Psoas muscle (tissue), 8 donors: ENCODE results near the gene OR4K2. TPM values are rescaled to one million over a fixed set of nuclear protein-coding genes. Genes with fewer than 3 reads are reported as not detected.
"Not testable (repeated sequence)": the region's sequence is repeated elsewhere in the genome, so short reads cannot be mapped to it uniquely, and the experiment has no call there.

ENCODE experiments used
- ATAC-seq, 4 donors: fragments of 200-7000 bp; cut with Tn5 transposase; one replicate each; pipeline ENCODE4 v1.9.1; 2020; ENCODE audit warnings: moderate library complexity in 3 of 4, mild to moderate bottlenecking in 2 of 4
- DNase-seq, 2 donors: peaks; one replicate each; pipeline ENCODE4 v3.0.0-alpha.2; 2020
- H3K27ac ChIP-seq: fragments of 200-600 bp; one replicate; pipeline ENCODE4 v1.8.0; 2022
- H3K27me3 ChIP-seq, 3 donors: fragments of 200-600 bp in 1 of 3; one replicate each; pipeline versions ENCODE4 v1.6.1 to v1.8.0; 2013 to 2022; ENCODE audit warnings: low read length in 2 of 3, mild to moderate bottlenecking in 2 of 3, moderate library complexity in 1 of 3; ENCODE audit not compliant: insufficient read depth in 3 of 3
- H3K36me3 ChIP-seq, 2 donors: fragments of 200-600 bp in 1 of 2; one replicate each; pipeline versions ENCODE4 v1.6.1 to v1.8.0; 2013 to 2022; ENCODE audit warnings: low read depth in 1 of 2, mild to moderate bottlenecking in 1 of 2, moderate library complexity in 1 of 2; ENCODE audit not compliant: insufficient read depth in 1 of 2
- H3K4me1 ChIP-seq: fragments of 200-600 bp; one replicate; pipeline ENCODE4 v1.8.0; 2022
- H3K4me3 ChIP-seq: fragments of 200-600 bp; one replicate; pipeline ENCODE4 v1.8.0; 2022; ENCODE audit warnings: mild to moderate bottlenecking
- H3K9me3 ChIP-seq: fragments of 200-600 bp; one replicate; pipeline ENCODE4 v1.8.0; 2022
- CTCF ChIP-seq: fragments of 200-600 bp; IDR thresholded peaks from one replicate; pipeline ENCODE4 v1.8.0; 2022; ENCODE audit warnings: antibody characterized with exemption
- WGBS, 3 donors: extraction: QIAGEN DNeasy Blood & Tissue Kit; methylation state at CpG; one replicate each; pipeline versions ENCODE4 v1.1.6 to v1.1.7; 2013; 5-methylcytosine and 5-hydroxymethylcytosine counted together
- intact Hi-C, 2 donors: fragments of 100-400 bp; cut with DNase I; formaldehyde crosslinking; loops; one replicate each; pipeline versions ENCODE4 v1.11.0 to v1.14.2; 2022
- polyA plus RNA-seq, 3 donors: library from polyadenylated mRNA; stranded (reverse); fragments of 200-250 nt; gene quantifications; one replicate each; pipeline ENCODE4 v1.2.3, GENCODE V29; 2013
- total RNA-seq, 4 donors: library from RNA; stranded (reverse); fragmentation: NEBNext Ultra II Directional in 2 of 4; extraction: Animal tissue kit (Norgen Biotek cat#: 25700) in 2 of 4; gene quantifications; one replicate each; pipeline versions ENCODE4 v1.2.1 to v1.2.4, GENCODE V29; 2021 to 2023
- donor health status: healthy with polysubstance abuse.
- donor health status: DM: no; HTN: no; CAD: no; lungs with moderate emphysema.
- donor health status: Bipolar disorder and iron deficiency.
- donor health status: healthy.
- donor health status: DM: yes; HTN: yes; CAD: no.
- donor health status: DM: no; HTN: no; CAD: no.
- donor health status: DM: no; HTN: no; CAD: no.
- donor health status: DM: yes; HTN: yes; CAD: no.

Gene OR4K2
- total and polyA plus RNA-seq, 7 donors = not detected

GRCh38 chr14:19851365-19851764 is 23.6 kb upstream of the OR4K2 start:
- no peaks in the 10 kb centered on the region for H3K27me3 ChIP-seq
- H3K4me1 ChIP-seq = no peaks in the 10 kb centered on the region
- ATAC-seq (no peak), DNase-seq (no peak)
- no peaks in the 10 kb centered on the region for H3K36me3 ChIP-seq
- peaks cover 9% of the 10 kb centered on the region for H3K9me3 ChIP-seq
- intact Hi-C loops = no loop called here
- H3K27ac ChIP-seq = no peak overlapping the region
- H3K4me3 ChIP-seq = no peak overlapping the region
- no peak for TF ChIP-seq CTCF

- DNase-seq, intact Hi-C loops: not testable (repeated sequence)
- WGBS, 3 donors = 89 to 94% (median 93%) methylated on average over 36 to 39 of the region's 39 CpGs
Observed at GRCh38 chr14:19866061-19866669, 8.8 kb upstream of the OR4K2 start.

GRCh38 chr14:19873178-19873577 is 1.8 kb upstream of the OR4K2 start:
- TF ChIP-seq CTCF = no peak
- Histone ChIP-seq H3K4me1 (no peaks in the 10 kb centered on the region), H3K9me3 (peaks cover 3% of the 10 kb centered on the region), H3K27me3 (no peaks in the 10 kb centered on the region), H3K4me3 (no peak overlapping the region), H3K36me3 (no peaks in the 10 kb centered on the region), H3K27ac (no peak overlapping the region)
- no peak for DNase-seq
- no peak for ATAC-seq
- intact Hi-C loops = no loop called here
- 29 to 31% (median 30%) methylated on average over 6 of the region's 6 CpGs for WGBS, 3 donors

More at GRCh38 chr14:19866061-19866669, 8.8 kb upstream of the OR4K2 start:
- not testable (repeated sequence) for H3K27ac ChIP-seq, H3K36me3 ChIP-seq, H3K27me3 ChIP-seq, H3K9me3 ChIP-seq, H3K4me3 ChIP-seq, H3K4me1 ChIP-seq, ATAC-seq

GRCh38 chr14:19878029-19878642 is 3.2 kb downstream of the OR4K2 start:
- H3K4me1 ChIP-seq = no peaks in the 10 kb centered on the region
- H3K9me3 ChIP-seq = peaks cover 8% of the 10 kb centered on the region
- intact Hi-C loops = no loop called here
- no peak overlapping the region for H3K4me3 ChIP-seq
- DNase-seq (no peak), ATAC-seq (no peak)
- peak; percentile 50 for TF ChIP-seq CTCF
- H3K36me3 ChIP-seq = no peaks in the 10 kb centered on the region
- no peaks in the 10 kb centered on the region for H3K27me3 ChIP-seq
- H3K27ac ChIP-seq = no peak overlapping the region

- ATAC-seq = no peak
Observed at GRCh38 chr14:19895282-19895681, 20.3 kb downstream of the OR4K2 start.

More at GRCh38 chr14:19895282-19895681, 20.3 kb downstream of the OR4K2 start:
- no peaks in the 10 kb centered on the region for H3K4me1 ChIP-seq
- no peaks in the 10 kb centered on the region for H3K27me3 ChIP-seq
- intact Hi-C loops = no loop called here
- no peak for DNase-seq
- peaks cover 47% of the 10 kb centered on the region for H3K9me3 ChIP-seq
- WGBS, 3 donors = 31 to 41% (median 37%) methylated on average over 2 of the region's 2 CpGs
- no peaks in the 10 kb centered on the region for H3K36me3 ChIP-seq
- no peak overlapping the region for H3K27ac ChIP-seq
- no peak for TF ChIP-seq CTCF
- no peak overlapping the region for H3K4me3 ChIP-seq
